K562 (cell line): ENCODE results near the gene BMPR2. TPM values are rescaled to one million over a fixed set of nuclear protein-coding genes. Genes with fewer than 3 reads are reported as not detected.

ENCODE experiments used
- ATAC-seq: fragments of 200-7000 bp; cut with Tn5 transposase; 3 replicates; pipeline ENCODE4 v1.9.1; 2020; ENCODE audit warnings: moderate library complexity
- BruUV-seq: library from RNA; stranded (reverse); fragments of 400-500 nt; replicated peaks from 2 replicates; lab custom pipeline; 2021; lab: Mats Ljungman, UMichigan
- CTCF ChIA-PET: fragments of 300-600 bp; formaldehyde crosslinking; extraction: SDS; loops from one replicate; lab custom pipeline; 2021; ENCODE audit warnings: low intra/inter-chr PET ratio; lab: Yijun Ruan, JAX
- POLR2A ChIA-PET: fragments of 300-600, 350-650 bp; sonication (Branson Sonifier 250); formaldehyde crosslinking; extraction: SDS; loops from one replicate; lab custom pipeline; 2021; ENCODE audit warnings: antibody characterized with exemption, inconsistent platforms; lab: Yijun Ruan, JAX
- DNase-seq, 4 experiments: peaks; one replicate each; pipeline versions ENCODE4 v3.0.0 to v3.0.0-alpha.2; 2011 to 2018; ENCODE audit warnings: low spot score in 3 of 4, mixed read lengths in 3 of 4; ENCODE audit errors: extremely low read depth in 1 of 4
- FAIRE-seq: peaks from 2 replicates; lab custom pipeline; 2011; peaks lifted over from hg19 to GRCh38; lab: Jason Lieb, UNC
- H2AFZ ChIP-seq: 2 replicates; pipeline ENCODE4 v1.6.0; 2011; ENCODE audit warnings: low read depth, low read length, control low read depth, inconsistent platforms
- H3K27ac ChIP-seq: fragments of 200-600 bp; 3 replicates; pipeline ENCODE4 v1.8.0; 2011; ENCODE audit warnings: low read depth, mild to moderate bottlenecking, control low read depth, inconsistent platforms, low read length, moderate library complexity, mixed read lengths; ENCODE audit errors: extremely low read depth
- H3K27me3 ChIP-seq, 2 experiments: fragments of 300-600 bp in 1 of 2; 2 replicates in 1 of 2; 3 replicates in 1 of 2; pipeline versions ENCODE4 v1.6.0 to v1.8.0; 2011; ENCODE audit warnings: inconsistent platforms in 2 of 2, low read length in 2 of 2, mild to moderate bottlenecking in 1 of 2, mixed read lengths in 1 of 2, moderate library complexity in 1 of 2; ENCODE audit not compliant: control insufficient read depth in 2 of 2, insufficient read depth in 2 of 2
- H3K36me3 ChIP-seq: fragments of 300-600 bp; 3 replicates; pipeline ENCODE4 v1.8.0; 2011; ENCODE audit warnings: mild to moderate bottlenecking, low read length, inconsistent platforms; ENCODE audit not compliant: control insufficient read depth, insufficient read depth
- H3K4me1 ChIP-seq, 2 experiments: fragments of 200-600 bp in 1 of 2; replicated peaks in 1 of 2; 2 replicates in 1 of 2; 3 replicates in 1 of 2; pipeline versions ENCODE4 v1.5.1 to v1.8.0; 2011; ENCODE audit warnings: inconsistent platforms in 2 of 2, low read length in 2 of 2, mild to moderate bottlenecking in 1 of 2, mixed read lengths in 1 of 2, moderate library complexity in 1 of 2; ENCODE audit not compliant: control insufficient read depth in 2 of 2, insufficient read depth in 2 of 2
- H3K4me2 ChIP-seq: 2 replicates; pipeline ENCODE4 v1.6.1; 2011; ENCODE audit warnings: low read length, control low read depth, inconsistent platforms, mixed read lengths; ENCODE audit not compliant: insufficient read depth
- H3K4me3 ChIP-seq: fragments of 200-600 bp; sonication (generic), shearing (Covaris generic); 2 replicates; pipeline ENCODE4 v1.5.1; 2016; ENCODE audit warnings: control low read depth, inconsistent platforms
- H3K79me2 ChIP-seq: fragments of 200-600 bp; 3 replicates; pipeline ENCODE4 v1.8.0; 2011; ENCODE audit warnings: low read length, inconsistent platforms; ENCODE audit not compliant: control insufficient read depth, insufficient read depth
- H3K9ac ChIP-seq, 2 experiments: 2 replicates each; pipeline versions ENCODE4 v1.6.0 to v1.6.1; 2011; ENCODE audit warnings: low read depth in 2 of 2, low read length in 2 of 2, control low read depth in 1 of 2, inconsistent platforms in 1 of 2, mild to moderate bottlenecking in 1 of 2, mixed read lengths in 1 of 2; ENCODE audit not compliant: insufficient read depth in 1 of 2
- H3K9me1 ChIP-seq: one replicate; pipeline ENCODE4 v1.6.0; 2011; ENCODE audit warnings: inconsistent platforms, mild to moderate bottlenecking, low read length, moderate library complexity; ENCODE audit not compliant: control insufficient read depth, insufficient read depth
- H3K9me3 ChIP-seq: replicated peaks from 2 replicates; pipeline ENCODE4 v1.5.1; 2011; ENCODE audit warnings: low read depth, low read length, inconsistent platforms; ENCODE audit not compliant: control insufficient read depth, insufficient read depth
- H4K20me1 ChIP-seq: replicated peaks from 2 replicates; pipeline ENCODE4 v1.6.1; 2011; ENCODE audit warnings: low read length, inconsistent platforms, mixed read lengths; ENCODE audit not compliant: control insufficient read depth, insufficient read depth
- FOXJ2 ChIP-seq: fragments of 200-800 bp; sonication (Bioruptor generic); IDR thresholded peaks from 2 replicates; pipeline ENCODE4 v1.6.1; 2016; ENCODE audit warnings: missing genetic modification characterization, missing compliant biosample characterization
- MYC ChIP-seq, 2 experiments: fragments of 250-450 bp in 1 of 2; sonication (Bioruptor Pico) in 1 of 2; IDR thresholded peaks; 2 replicates each; pipeline versions ENCODE4 v1.5.1 to v1.6.1; 2012 to 2021; ENCODE audit warnings: low read depth in 2 of 2, borderline replicate concordance in 1 of 2, improper control_type of control experiment in 1 of 2, low read length in 1 of 2, mild to moderate bottlenecking in 1 of 2, moderate library complexity in 1 of 2
- POLR2H ChIP-seq: IDR thresholded peaks from 2 replicates; pipeline ENCODE4 v1.6.1; 2016; ENCODE audit warnings: missing genetic modification characterization, low read depth, mild to moderate bottlenecking, control low read depth, missing compliant biosample characterization, moderate library complexity
- POU5F1 ChIP-seq: fragments of 150-350 bp; IDR thresholded peaks from 2 replicates; pipeline ENCODE4 v1.6.1; 2014; ENCODE audit warnings: borderline replicate concordance, low read length, low read depth, mild to moderate bottlenecking; ENCODE audit not compliant: partially characterized antibody
- SMARCB1 ChIP-seq: IDR thresholded peaks from 2 replicates; pipeline ENCODE4 v1.6.1; 2011; ENCODE audit warnings: improper control_type of control experiment, low read depth; ENCODE audit not compliant: insufficient read length
- SNRNP70 ChIP-seq: fragments of 200-400 bp; formaldehyde crosslinking; optimal IDR thresholded peaks from 2 replicates; pipeline ENCODE3; 2017; ENCODE audit warnings: low read depth, low read length
- SPI1 ChIP-seq: IDR thresholded peaks from 2 replicates; pipeline ENCODE4 v1.6.1; 2011; ENCODE audit warnings: low read depth, low read length, control low read depth, borderline replicate concordance
- THAP7 ChIP-seq: fragments of 250-450 bp; sonication (Bioruptor Pico); IDR thresholded peaks from 2 replicates; pipeline ENCODE4 v1.5.0; 2021
- ZNF263 ChIP-seq: sonication (generic); formaldehyde crosslinking; IDR thresholded peaks from 2 replicates; pipeline ENCODE4 v1.8.0; 2022; ENCODE audit warnings: mild to moderate bottlenecking, missing genetic modification reagents, borderline replicate concordance
- ZNF668 ChIP-seq: fragments of 250-450 bp; sonication (Bioruptor Pico); IDR thresholded peaks from 2 replicates; pipeline ENCODE4 v1.8.0; 2022; ENCODE audit warnings: mild to moderate bottlenecking, inconsistent platforms
- WGBS: fragments of 100-300 bp; shearing (Covaris generic); methylation state at CpG from one replicate; pipeline ENCODE4 v1.1.6; 2016; ENCODE audit warnings: low coverage, mixed read lengths; ENCODE audit not compliant: insufficient coverage; ENCODE audit errors: missing lambda C conversion rate; 5-methylcytosine and 5-hydroxymethylcytosine counted together
- in situ Hi-C: fragments of 300-500 bp; cut with MboI; formaldehyde crosslinking; loops from 4 replicates; pipeline ENCODE4 v1.15.0; 2018; ENCODE audit warnings: inconsistent platforms, mixed read lengths
- intact Hi-C: fragments of 100-400 bp; cut with micrococcal nuclease; formaldehyde crosslinking; loops from 2 replicates; pipeline ENCODE4 v1.14.2; 2022
- polyA plus RNA-seq, 8 experiments: library from polyadenylated mRNA; depleted of rRNA in 4 of 8; stranded (reverse) in 5 of 8; unstranded in 3 of 8; fragments of >200 nt; fragmentation: Nextera tagmentation in 2 of 8; fragmentation: Illumina TruSeq in 1 of 8; extraction: Ambion mirVana in 2 of 8; extraction: Trizol in 1 of 8; gene quantifications; 2 replicates each; pipeline versions ENCODE4 v1.2.1 to v1.2.3, GENCODE V29; 2011 to 2014; ENCODE audit warnings: inconsistent platforms in 1 of 8, missing spikeins in 1 of 8
- total RNA-seq, 7 experiments: library from RNA; depleted of rRNA in 6 of 7; stranded (reverse); fragments of >200 nt in 6 of 7; fragmentation: Illumina TruSeq in 2 of 7; extraction: Trizol in 2 of 7; gene quantifications; 2 replicates each; pipeline versions ENCODE4 v1.2.1 to v1.2.3, GENCODE V29; 2011 to 2021; ENCODE audit warnings: low replicate concordance in 1 of 7
- TF ChIP-seq, protein P1 (sequence below): fragments of 450-650 bp; IDR thresholded peaks from 2 replicates; pipeline ENCODE4 v1.6.1; 2017; ENCODE audit warnings: mild to moderate bottlenecking, moderate library complexity

Gene BMPR2
- total and polyA plus RNA-seq, 9 of the 15 experiments (the other 6 are each of a cell fraction or from before 2014, with no cell fraction given): 0.73 to 5.0 (median 3.3) TPM

DNA sequence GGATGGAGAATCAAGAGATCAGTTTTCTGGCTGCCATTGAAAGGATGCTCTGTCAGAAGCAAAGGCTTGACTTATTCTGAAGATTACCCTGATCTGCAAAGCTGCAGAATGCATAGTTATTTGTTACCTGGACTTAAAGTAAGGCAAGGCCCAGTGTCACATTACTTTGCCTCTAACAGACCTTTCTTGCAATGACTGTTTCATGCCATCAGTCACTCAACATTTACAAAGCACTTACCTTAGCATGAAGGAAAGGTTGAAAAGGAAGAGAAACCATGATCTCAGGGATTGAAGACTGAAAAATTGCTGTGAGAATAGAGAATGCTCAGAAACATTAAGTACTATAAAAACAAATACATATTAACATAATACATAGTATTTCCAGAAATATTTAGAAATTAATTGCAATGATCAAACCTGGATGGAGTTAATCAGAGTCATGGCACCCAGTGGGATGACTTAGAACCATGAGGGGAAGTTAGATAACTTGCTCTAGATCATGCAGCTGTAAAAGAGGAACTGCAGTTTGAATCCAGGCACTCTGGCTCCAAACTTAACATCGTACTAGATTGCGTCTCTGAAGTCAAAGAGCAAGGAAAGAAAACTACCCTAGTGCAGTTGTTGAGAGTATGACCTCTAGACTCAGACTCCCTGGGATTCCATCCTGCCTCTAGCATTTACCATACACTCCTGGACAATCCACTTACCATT lies 232.2 kb downstream of the BMPR2 start:
- 16% methylated on average over 2 of the region's 2 CpGs for WGBS
- no peak overlapping the region for H2AFZ ChIP-seq
- ChIA-PET CTCF (no interaction called here), POLR2A (no interaction called here)
- H3K4me1 ChIP-seq: 0 out of 5 replicates have a peak, but pooled peaks cover 0 to 3% of the 10 kb centered on the region in 2 experiments
- ATAC-seq (no peak), FAIRE-seq (no peak), DNase-seq (no peak)
- H3K9me3 ChIP-seq: no peaks in the 10 kb centered on the region
- H4K20me1 ChIP-seq: no peaks in the 10 kb centered on the region
- no peak overlapping the region for H3K9ac ChIP-seq
- no TSS peak for BruUV-seq
- H3K27ac ChIP-seq: no peak overlapping the region
- TF ChIP-seq POU5F1: no peak
- peak; percentile 96 for TF ChIP-seq SPI1
- no peak overlapping the region for H3K4me3 ChIP-seq
- H3K36me3 ChIP-seq: no peaks in the 10 kb centered on the region
- in situ Hi-C loops: no loop called here
- intact Hi-C loops: no loop called here
- no peaks in the 10 kb centered on the region for H3K27me3 ChIP-seq
- no peaks in the 10 kb centered on the region for H3K9me1 ChIP-seq
- H3K79me2 ChIP-seq: no peaks in the 10 kb centered on the region
- H3K4me2 ChIP-seq: no peak overlapping the region

GRCh38 chr2:202609381-202610145 lies 233.4 kb downstream of the BMPR2 start:
- Histone ChIP-seq H4K20me1 (no peaks in the 10 kb centered on the region), H3K27ac (no peak overlapping the region), H3K9me3 (no peaks in the 10 kb centered on the region), H3K4me1 (0 out of 5 replicates have a peak, but pooled peaks cover 0 to 2% of the 10 kb centered on the region in 2 experiments), H3K4me2 (no peak overlapping the region), H3K79me2 (no peaks in the 10 kb centered on the region), H3K36me3 (no peaks in the 10 kb centered on the region), H3K9me1 (no peaks in the 10 kb centered on the region), H2AFZ (no peak overlapping the region), H3K4me3 (no peak overlapping the region), H3K9ac (no peak overlapping the region), H3K27me3 (no peaks in the 10 kb centered on the region)
- FAIRE-seq: no peak
- ChIA-PET POLR2A (no interaction called here), CTCF (no interaction called here)
- no peak for DNase-seq
- no peak for ATAC-seq
- no TSS peak for BruUV-seq
- intact Hi-C loops: no loop called here
- in situ Hi-C loops: no loop called here
- WGBS: 24% methylated on average over 3 of the region's 3 CpGs
- TF ChIP-seq, protein P1, sequence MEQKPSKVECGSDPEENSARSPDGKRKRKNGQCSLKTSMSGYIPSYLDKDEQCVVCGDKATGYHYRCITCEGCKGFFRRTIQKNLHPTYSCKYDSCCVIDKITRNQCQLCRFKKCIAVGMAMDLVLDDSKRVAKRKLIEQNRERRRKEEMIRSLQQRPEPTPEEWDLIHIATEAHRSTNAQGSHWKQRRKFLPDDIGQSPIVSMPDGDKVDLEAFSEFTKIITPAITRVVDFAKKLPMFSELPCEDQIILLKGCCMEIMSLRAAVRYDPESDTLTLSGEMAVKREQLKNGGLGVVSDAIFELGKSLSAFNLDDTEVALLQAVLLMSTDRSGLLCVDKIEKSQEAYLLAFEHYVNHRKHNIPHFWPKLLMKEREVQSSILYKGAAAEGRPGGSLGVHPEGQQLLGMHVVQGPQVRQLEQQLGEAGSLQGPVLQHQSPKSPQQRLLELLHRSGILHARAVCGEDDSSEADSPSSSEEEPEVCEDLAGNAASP: no peak
- TF ChIP-seq FOXJ2 (no peak), POLR2H (tag) (no peak), SNRNP70 (no peak), SMARCB1 (no peak), ZNF263 (no peak), ZNF668 (no peak), MYC (IDR thresholded peaks at IDR 0.05; ENCODE audit: low read depth, low read length) (no peak), MYC (CRISPR knock-in tag; IDR thresholded peaks at IDR 0.05; ENCODE audit: borderline replicate concordance, low read depth) (no peak), THAP7 (CRISPR knock-in tag) (no peak)
